ENCODE measurements around the gene HS3ST5. TPM values are rescaled to one million over a fixed set of nuclear protein-coding genes. Genes with fewer than 3 reads are reported as not detected.

HS3ST5 gene
- total RNA-seq, 2 donors from 2014 or later: 0.05 to 0.16 TPM

DNA sequence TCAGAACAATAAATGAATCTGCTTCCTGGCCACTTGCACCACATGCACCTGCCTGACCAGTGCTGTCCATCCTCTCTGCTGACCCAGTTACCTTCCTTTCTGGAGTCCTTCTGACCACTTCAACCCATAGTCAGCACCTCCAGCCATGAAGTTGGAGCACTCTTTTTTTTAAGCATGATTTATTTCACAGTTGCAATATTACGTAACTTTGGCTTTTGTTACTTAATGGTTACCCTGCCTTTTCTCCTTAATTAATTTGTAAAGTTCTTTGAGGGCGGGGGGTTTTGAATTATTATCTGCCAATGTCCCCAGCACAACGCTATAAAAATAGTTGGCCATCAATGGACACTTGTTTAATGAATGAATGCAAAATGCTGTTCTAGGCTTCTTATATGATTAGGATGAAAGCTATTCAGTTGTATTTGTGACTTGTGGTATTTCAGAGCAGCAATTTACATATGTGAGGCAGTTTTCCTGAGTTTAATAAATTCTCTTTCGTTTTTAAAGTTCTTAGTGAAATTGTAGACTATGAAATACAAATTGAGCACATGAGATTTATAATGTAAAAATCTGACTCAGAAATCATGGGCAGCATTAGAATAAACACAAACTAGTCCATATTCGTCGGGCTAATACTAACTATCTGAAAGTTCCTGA lies 180.0 kb downstream of the HS3ST5 start:
- H3K9me3 ChIP-seq: no peaks in the 10 kb centered on the region
- no peaks in the 10 kb centered on the region for H3K36me3 ChIP-seq
- intact Hi-C loops (cut with DNase I): no loop called here
- no peak for DNase-seq
- no peaks in the 10 kb centered on the region for H3K4me1 ChIP-seq
- no peaks in the 10 kb centered on the region for H3K27me3 ChIP-seq
- no peak overlapping the region for H3K4me3 ChIP-seq
- H3K9ac ChIP-seq (ENCODE audit: low read depth in 2 of 2, low read length in 2 of 2): no peak overlapping the region
- TF ChIP-seq, protein P1, sequence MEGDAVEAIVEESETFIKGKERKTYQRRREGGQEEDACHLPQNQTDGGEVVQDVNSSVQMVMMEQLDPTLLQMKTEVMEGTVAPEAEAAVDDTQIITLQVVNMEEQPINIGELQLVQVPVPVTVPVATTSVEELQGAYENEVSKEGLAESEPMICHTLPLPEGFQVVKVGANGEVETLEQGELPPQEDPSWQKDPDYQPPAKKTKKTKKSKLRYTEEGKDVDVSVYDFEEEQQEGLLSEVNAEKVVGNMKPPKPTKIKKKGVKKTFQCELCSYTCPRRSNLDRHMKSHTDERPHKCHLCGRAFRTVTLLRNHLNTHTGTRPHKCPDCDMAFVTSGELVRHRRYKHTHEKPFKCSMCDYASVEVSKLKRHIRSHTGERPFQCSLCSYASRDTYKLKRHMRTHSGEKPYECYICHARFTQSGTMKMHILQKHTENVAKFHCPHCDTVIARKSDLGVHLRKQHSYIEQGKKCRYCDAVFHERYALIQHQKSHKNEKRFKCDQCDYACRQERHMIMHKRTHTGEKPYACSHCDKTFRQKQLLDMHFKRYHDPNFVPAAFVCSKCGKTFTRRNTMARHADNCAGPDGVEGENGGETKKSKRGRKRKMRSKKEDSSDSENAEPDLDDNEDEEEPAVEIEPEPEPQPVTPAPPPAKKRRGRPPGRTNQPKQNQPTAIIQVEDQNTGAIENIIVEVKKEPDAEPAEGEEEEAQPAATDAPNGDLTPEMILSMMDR (IDR thresholded peaks at IDR 0.05): no peak
- H3K27ac ChIP-seq: no peak overlapping the region

DNA sequence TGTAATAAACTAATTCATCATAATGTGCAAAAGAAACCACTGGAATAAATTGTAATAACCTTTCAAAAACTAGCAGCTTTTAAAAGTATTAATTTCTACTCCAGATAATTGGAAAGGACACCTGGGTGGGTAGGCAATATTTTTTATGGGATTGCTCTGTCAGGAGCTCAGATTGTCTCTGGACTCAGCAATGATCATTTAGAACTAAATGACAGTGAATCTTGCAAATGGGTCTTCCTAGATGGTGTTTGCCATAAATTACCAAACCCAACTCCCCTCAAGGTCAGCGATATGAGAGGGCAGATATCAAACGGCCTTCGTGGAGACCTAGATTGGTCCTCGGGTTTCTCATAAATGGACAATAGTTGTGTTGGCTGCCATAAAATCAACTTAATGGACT lies 181.9 kb downstream of the HS3ST5 start:
- no peak for DNase-seq
- H3K4me3 ChIP-seq: no peak overlapping the region
- no peak overlapping the region for H3K9ac ChIP-seq (ENCODE audit: low read depth in 2 of 2, low read length in 2 of 2)
- H3K4me1 ChIP-seq: no peaks in the 10 kb centered on the region
- no peaks in the 10 kb centered on the region for H3K36me3 ChIP-seq
- H3K27ac ChIP-seq: no peak overlapping the region
- intact Hi-C loops (cut with DNase I): no loop called here
- no peaks in the 10 kb centered on the region for H3K27me3 ChIP-seq
- H3K9me3 ChIP-seq: no peaks in the 10 kb centered on the region
- TF ChIP-seq, protein P1 (IDR thresholded peaks at IDR 0.05): no peak

DNA sequence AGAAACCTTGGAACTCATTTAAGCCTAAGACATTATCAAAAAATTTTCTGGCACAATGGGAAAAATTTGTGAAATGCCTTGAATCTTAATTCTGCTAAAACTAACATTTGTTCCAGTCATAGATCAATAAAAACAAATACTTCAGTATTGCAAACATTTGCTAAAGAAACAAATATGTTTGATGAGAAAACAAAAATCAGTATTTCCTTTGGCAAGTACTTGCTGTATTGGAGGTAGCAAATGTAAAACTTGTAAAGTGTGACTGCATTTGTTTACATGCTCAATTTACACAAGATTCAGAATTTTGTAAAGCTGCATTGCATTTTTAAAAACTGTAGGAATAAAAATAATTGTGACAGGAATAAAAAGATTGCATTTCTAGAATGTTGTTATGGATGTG lies 183.1 kb downstream of the HS3ST5 start:
- Histone ChIP-seq H3K9me3 (no peaks in the 10 kb centered on the region), H3K9ac (ENCODE audit: low read depth in 2 of 2, low read length in 2 of 2) (no peak overlapping the region), H3K27ac (no peak overlapping the region), H3K36me3 (no peaks in the 10 kb centered on the region), H3K4me1 (no peaks in the 10 kb centered on the region), H3K27me3 (no peaks in the 10 kb centered on the region), H3K4me3 (no peak overlapping the region)
- no peak for DNase-seq
- intact Hi-C loops (cut with DNase I): no loop called here
- TF ChIP-seq, protein P1 (IDR thresholded peaks at IDR 0.05): no peak

DNA sequence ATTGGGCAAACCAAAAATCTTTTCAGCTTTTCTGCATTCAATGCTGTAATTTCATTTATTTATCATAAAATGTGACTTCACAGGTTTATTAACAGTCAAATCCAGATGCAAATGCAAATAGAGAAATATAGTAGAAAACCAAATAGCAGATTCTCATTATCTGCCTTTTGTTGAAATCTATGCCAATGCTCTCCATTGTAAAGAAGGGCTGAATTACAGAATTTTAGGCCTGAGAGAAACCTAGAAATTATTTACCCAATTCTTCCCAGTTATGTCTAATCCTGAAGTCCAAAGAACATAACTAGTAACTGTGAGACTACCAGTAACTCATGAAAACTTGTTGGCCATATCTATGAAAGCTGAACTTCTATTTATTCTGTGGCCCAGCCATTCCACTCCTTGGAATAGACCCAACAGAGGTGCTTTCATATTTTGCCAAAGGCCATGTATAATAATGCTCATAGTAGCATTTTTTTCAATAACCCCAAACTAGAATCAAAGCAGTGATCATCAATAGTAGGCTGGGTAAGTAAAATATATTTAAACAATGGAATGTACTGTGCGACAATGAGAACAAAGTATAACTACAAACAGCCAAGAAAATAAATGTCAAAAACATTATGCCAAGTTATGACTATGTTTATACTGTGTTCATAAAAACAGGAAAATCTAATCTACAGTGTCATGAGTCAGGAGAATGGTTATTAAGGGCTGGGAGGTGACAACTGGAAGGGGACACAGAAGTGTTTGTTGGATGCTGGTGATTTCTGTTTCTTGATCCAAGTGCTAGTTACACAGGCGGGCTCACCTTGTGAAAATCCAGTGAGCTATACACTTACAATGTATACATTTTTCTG lies 183.8 kb downstream of the HS3ST5 start:
- TF ChIP-seq, protein P1 (IDR thresholded peaks at IDR 0.05): no peak
- no peak for DNase-seq
- Histone ChIP-seq H3K36me3 (no peaks in the 10 kb centered on the region), H3K4me1 (no peaks in the 10 kb centered on the region), H3K9ac (ENCODE audit: low read depth in 2 of 2, low read length in 2 of 2) (no peak overlapping the region), H3K9me3 (no peaks in the 10 kb centered on the region), H3K27ac (no peak overlapping the region), H3K27me3 (no peaks in the 10 kb centered on the region), H3K4me3 (no peak overlapping the region)
- intact Hi-C loops (cut with DNase I): no loop called here

DNA sequence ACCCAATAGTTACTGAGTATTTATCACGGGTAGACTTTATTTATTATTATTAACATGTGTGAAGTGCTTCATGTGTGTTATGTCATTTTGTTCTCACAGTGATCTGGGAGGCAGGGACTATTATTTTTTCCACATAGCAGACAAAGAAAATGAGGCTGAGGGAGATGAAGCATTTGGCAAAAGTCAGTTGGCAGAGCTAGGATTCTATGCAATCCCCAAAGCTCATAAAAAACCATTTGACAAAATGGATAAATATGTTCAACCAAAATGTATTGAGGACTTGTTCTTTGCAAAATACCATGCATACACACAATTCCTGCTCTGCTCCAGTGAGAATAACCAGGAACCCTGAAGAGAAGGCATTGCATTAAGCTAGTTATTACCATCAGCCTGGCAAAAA lies 184.4 kb downstream of the HS3ST5 start:
- no peak overlapping the region for H3K9ac ChIP-seq (ENCODE audit: low read depth in 2 of 2, low read length in 2 of 2)
- H3K27ac ChIP-seq: no peak overlapping the region
- TF ChIP-seq, protein P1 (IDR thresholded peaks at IDR 0.05): no peak
- H3K4me3 ChIP-seq: no peak overlapping the region
- H3K9me3 ChIP-seq: no peaks in the 10 kb centered on the region
- H3K36me3 ChIP-seq: no peaks in the 10 kb centered on the region
- H3K27me3 ChIP-seq: no peaks in the 10 kb centered on the region
- H3K4me1 ChIP-seq: no peaks in the 10 kb centered on the region
- DNase-seq: no peak
- intact Hi-C loops (cut with DNase I): no loop called here

Data from colonic mucosa (tissue), 4 donors.